H1 (cell line): ENCODE results near the gene KRT13. TPM values are rescaled to one million over a fixed set of nuclear protein-coding genes. Genes with fewer than 3 reads are reported as not detected.

Source experiments
- CTCF ChIA-PET: fragments of 300-600 bp; sonication (Branson Sonifier 250); formaldehyde crosslinking; loops from one replicate; lab custom pipeline; 2021; ENCODE audit not compliant: partially characterized antibody; lab: Charles Lee
- POLR2A ChIA-PET: fragments of 300-600 bp; sonication (Branson Sonifier 250); formaldehyde crosslinking; loops from one replicate; lab custom pipeline; 2021; ENCODE audit warnings: inconsistent platforms; ENCODE audit not compliant: partially characterized antibody; lab: Charles Lee
- DNase-seq, 2 experiments: peaks; one replicate each; pipeline versions ENCODE4 v3.0.0 to v3.0.0-alpha.2; 2010 to 2022; ENCODE audit warnings: low spot score in 2 of 2, low read depth in 1 of 2, mixed read lengths in 1 of 2
- FAIRE-seq: peaks from 2 replicates; lab custom pipeline; 2011; peaks lifted over from hg19 to GRCh38; lab: Jason Lieb, UNC
- H2AFZ ChIP-seq: 2 replicates; pipeline ENCODE4 v1.8.1; 2012; ENCODE audit warnings: low read length, inconsistent platforms
- H2AK5ac ChIP-seq: 2 replicates; pipeline ENCODE4 v1.6.1; 2013; ENCODE audit warnings: low read depth, low read length
- H2BK120ac ChIP-seq: replicated peaks from 2 replicates; pipeline ENCODE3; 2013; ENCODE audit warnings: low read depth, low read length, inconsistent platforms
- H2BK12ac ChIP-seq: 2 replicates; pipeline ENCODE4 v1.6.1; 2013; ENCODE audit warnings: low read depth, low read length
- H2BK15ac ChIP-seq: 2 replicates; pipeline ENCODE4 v1.6.1; 2013; ENCODE audit warnings: low read length
- H2BK20ac ChIP-seq: 2 replicates; pipeline ENCODE4 v1.6.1; 2013; ENCODE audit warnings: low read length
- H2BK5ac ChIP-seq: 2 replicates; pipeline ENCODE4 v1.6.1; 2013; ENCODE audit warnings: low read depth, low read length
- H3K14ac ChIP-seq: 2 replicates; pipeline ENCODE4 v1.6.1; 2013; ENCODE audit warnings: inconsistent platforms; ENCODE audit not compliant: insufficient read length
- H3K18ac ChIP-seq: 2 replicates; pipeline ENCODE4 v1.6.1; 2013; ENCODE audit warnings: low read length; ENCODE audit errors: extremely low read depth
- H3K23ac ChIP-seq: 2 replicates; pipeline ENCODE4 v1.6.1; 2013; ENCODE audit warnings: inconsistent platforms; ENCODE audit not compliant: insufficient read length
- H3K23me2 ChIP-seq: 2 replicates; pipeline ENCODE4 v1.6.1; 2013; ENCODE audit warnings: low read depth, low read length
- H3K27ac ChIP-seq: 2 replicates; pipeline ENCODE4 v1.6.1; 2011; ENCODE audit warnings: low read depth, low read length, inconsistent platforms
- H3K27me3 ChIP-seq, 4 experiments: replicated peaks in 1 of 4; 1 replicate in 1 of 4; 2 replicates in 3 of 4; pipeline versions ENCODE4 v1.6.1 to v1.8.1; 2011 to 2013; ENCODE audit warnings: low read length in 3 of 4, mild to moderate bottlenecking in 3 of 4, inconsistent platforms in 2 of 4, mixed read lengths in 2 of 4, moderate library complexity in 1 of 4; ENCODE audit not compliant: control insufficient read depth in 3 of 4, insufficient read depth in 3 of 4; ENCODE audit errors: extremely low read depth in 1 of 4
- H3K36me3 ChIP-seq, 4 experiments: 2 replicates each; pipeline versions ENCODE4 v1.6.1 to v1.8.1; 2011 to 2013; ENCODE audit warnings: mild to moderate bottlenecking in 4 of 4, low read length in 3 of 4, moderate library complexity in 2 of 4, control low read depth in 1 of 4, inconsistent platforms in 1 of 4; ENCODE audit not compliant: insufficient read depth in 4 of 4, control insufficient read depth in 2 of 4
- H3K4ac ChIP-seq: replicated peaks from 2 replicates; pipeline ENCODE3; 2013; ENCODE audit warnings: low read length, low read depth, mixed read lengths, inconsistent platforms; ENCODE audit not compliant: insufficient read length
- H3K4me1 ChIP-seq, 4 experiments: replicated peaks in 1 of 4; 1 replicate in 1 of 4; 2 replicates in 3 of 4; pipeline versions ENCODE4 v1.6.1 to v1.8.1; 2011 to 2013; ENCODE audit warnings: low read length in 3 of 4, inconsistent platforms in 2 of 4, mixed read lengths in 1 of 4; ENCODE audit not compliant: insufficient read depth in 4 of 4, control insufficient read depth in 3 of 4
- H3K4me2 ChIP-seq, 2 experiments: 2 replicates each; pipeline versions ENCODE4 v1.6.1 to v1.8.1; 2011 to 2013; ENCODE audit warnings: low read depth in 2 of 2, low read length in 2 of 2, control low read depth in 1 of 2, inconsistent platforms in 1 of 2, mild to moderate bottlenecking in 1 of 2; ENCODE audit not compliant: insufficient read depth in 1 of 2
- H3K4me3 ChIP-seq, 4 experiments: fragments of 200-600, 300-600 bp in 1 of 4; sonication (generic), shearing (Covaris generic), sonication (Bioruptor Twin) in 1 of 4; 2 replicates each; pipeline versions ENCODE4 v1.5.1 to v1.8.1; 2011 to 2016; ENCODE audit warnings: low read length in 4 of 4, low read depth in 3 of 4, control low read depth in 2 of 4, inconsistent platforms in 2 of 4, mild to moderate bottlenecking in 2 of 4, mixed read lengths in 1 of 4, moderate library complexity in 1 of 4; ENCODE audit not compliant: insufficient read depth in 2 of 4; ENCODE audit errors: extremely low read depth in 1 of 4
- H3K56ac ChIP-seq: replicated peaks from 2 replicates; pipeline ENCODE3; 2013; ENCODE audit warnings: low read depth, mild to moderate bottlenecking, mixed read lengths, low read length, inconsistent platforms; ENCODE audit not compliant: insufficient read length
- H3K79me1 ChIP-seq: 2 replicates; pipeline ENCODE4 v1.6.1; 2013; ENCODE audit warnings: low read depth, low read length, control low read depth
- H3K79me2 ChIP-seq, 2 experiments: 2 replicates each; pipeline versions ENCODE4 v1.6.1 to v1.8.1; 2012 to 2013; ENCODE audit warnings: low read length in 2 of 2, mild to moderate bottlenecking in 2 of 2, inconsistent platforms in 1 of 2; ENCODE audit not compliant: insufficient read depth in 2 of 2, control insufficient read depth in 1 of 2
- H3K9ac ChIP-seq, 4 experiments: replicated peaks in 1 of 4; 1 replicate in 1 of 4; 2 replicates in 3 of 4; pipeline versions ENCODE4 v1.6.1 to v1.8.1; 2011 to 2013; ENCODE audit warnings: low read depth in 3 of 4, low read length in 3 of 4, control low read depth in 2 of 4, mild to moderate bottlenecking in 2 of 4, moderate library complexity in 2 of 4, inconsistent platforms in 1 of 4; ENCODE audit errors: extremely low read depth in 1 of 4
- H3K9me3 ChIP-seq, 2 experiments: 2 replicates each; pipeline versions ENCODE4 v1.6.1 to v1.8.1; 2012 to 2013; ENCODE audit warnings: mild to moderate bottlenecking in 2 of 2, moderate library complexity in 2 of 2, control low read depth in 1 of 2, inconsistent platforms in 1 of 2, low read depth in 1 of 2, low read length in 1 of 2, mixed read lengths in 1 of 2; ENCODE audit not compliant: insufficient read depth in 2 of 2
- H4K20me1 ChIP-seq, 2 experiments: replicated peaks in 1 of 2; 2 replicates each; pipeline versions ENCODE3 to v1.8.1; 2011 to 2013; ENCODE audit warnings: inconsistent platforms in 2 of 2, low read length in 2 of 2, mild to moderate bottlenecking in 1 of 2; ENCODE audit not compliant: insufficient read depth in 2 of 2, control insufficient read depth in 1 of 2
- H4K5ac ChIP-seq: 2 replicates; pipeline ENCODE4 v1.6.1; 2013; ENCODE audit warnings: low read length, low read depth, mixed read lengths, inconsistent platforms; ENCODE audit not compliant: insufficient read length
- H4K8ac ChIP-seq: 2 replicates; pipeline ENCODE4 v1.8.0; 2013; ENCODE audit warnings: mild to moderate bottlenecking, moderate library complexity, low read length, inconsistent platforms; ENCODE audit not compliant: insufficient read depth; ENCODE audit errors: extremely low read depth
- H4K91ac ChIP-seq: replicated peaks from 2 replicates; pipeline ENCODE3; 2013; ENCODE audit warnings: low read length, mixed read lengths, inconsistent platforms; ENCODE audit not compliant: insufficient read length
- ATF2 ChIP-seq: IDR thresholded peaks from 2 replicates; pipeline ENCODE4 v1.6.1; 2012; ENCODE audit warnings: low read length, inconsistent platforms
- CHD1 ChIP-seq: IDR thresholded peaks from 2 replicates; pipeline ENCODE4 v1.6.1; 2012; ENCODE audit warnings: low read depth, low read length, improper control_type of control experiment
- CREB1 ChIP-seq: IDR thresholded peaks from 2 replicates; pipeline ENCODE4 v1.6.1; 2012; ENCODE audit warnings: inconsistent platforms
- EGR1 ChIP-seq: IDR thresholded peaks from 2 replicates; pipeline ENCODE4 v1.6.1; 2011; ENCODE audit warnings: low read depth, low read length, borderline replicate concordance
- FOSL1 ChIP-seq: IDR thresholded peaks from 2 replicates; pipeline ENCODE4 v1.6.1; 2011; ENCODE audit warnings: mild to moderate bottlenecking, low read depth, low read length, moderate library complexity; ENCODE audit not compliant: insufficient read depth
- JUND ChIP-seq: IDR thresholded peaks from 2 replicates; pipeline ENCODE4 v1.6.1; 2011; ENCODE audit warnings: mild to moderate bottlenecking, improper control_type of control experiment, low read length
- MAX ChIP-seq: IDR thresholded peaks from 2 replicates; pipeline ENCODE4 v1.6.1; 2012; ENCODE audit warnings: inconsistent platforms
- NRF1 ChIP-seq: IDR thresholded peaks from 2 replicates; pipeline ENCODE4 v1.6.1; 2011; ENCODE audit warnings: mild to moderate bottlenecking, low read depth, low read length, improper control_type of control experiment
- POU5F1 ChIP-seq: IDR thresholded peaks from 2 replicates; pipeline ENCODE4 v1.6.1; 2011; ENCODE audit warnings: low read depth, mild to moderate bottlenecking, low read length, moderate library complexity
- RFX5 ChIP-seq: IDR thresholded peaks from 2 replicates; pipeline ENCODE4 v1.6.1; 2011; ENCODE audit warnings: low read depth, low read length, improper control_type of control experiment, borderline replicate concordance
- SRF ChIP-seq: IDR thresholded peaks from 2 replicates; pipeline ENCODE4 v1.6.1; 2011; ENCODE audit warnings: mild to moderate bottlenecking, low read depth, low read length, moderate library complexity
- WGBS, 2 experiments: shearing (Covaris generic) in 1 of 2; methylation state at CpG; one replicate each; pipeline versions ENCODE4 v1.1.6 to v1.1.7; 2013 to 2015; ENCODE audit warnings: low lambda C conversion rate in 2 of 2, mixed read lengths in 2 of 2, inconsistent platforms in 1 of 2, low coverage in 1 of 2, missing lambda C conversion rate in 1 of 2; ENCODE audit not compliant: insufficient replicate concordance in 2 of 2, insufficient coverage in 1 of 2, insufficient read length in 1 of 2; ENCODE audit errors: extremely low coverage in 1 of 2, missing lambda C conversion rate in 1 of 2; 5-methylcytosine and 5-hydroxymethylcytosine counted together
- polyA plus RNA-seq, 7 experiments: library from polyadenylated mRNA; depleted of rRNA in 3 of 7; stranded (reverse) in 5 of 7; unstranded in 2 of 7; fragments of >200 nt in 5 of 7; fragments of 200-250 nt in 2 of 7; gene quantifications; 1 replicate in 5 of 7; 2 replicates in 1 of 7; 4 replicates in 1 of 7; pipeline versions ENCODE4 v1.2.1 to v1.2.3, GENCODE V29; 2011 to 2013; ENCODE audit warnings: missing spikeins in 2 of 7, mixed read lengths in 2 of 7
- total RNA-seq: library from RNA; stranded (reverse); fragmentation: NEBNext Ultra II Directional; extraction: Animal tissue kit (Norgen Biotek cat#: 25700); gene quantifications from 2 replicates; pipeline ENCODE4 v1.2.1, GENCODE V29; 2021

Gene KRT13
- total and polyA plus RNA-seq, 2 of the 8 experiments (the other 6 are each of a cell fraction or from before 2014, with no cell fraction given), result 0.09 TPM; not detected in 1

- CTCF ChIA-PET, result interaction anchor here (0.7 to 5.5 kb wide), 13 partner anchors 8 to 214 kb away, joined by 3 to 48 read pairs (median 3); no protein-coding TSS in a partner anchor
- H2BK5ac ChIP-seq, result peak overlapping the region; percentile 1; the same call in 1 of the 2 replicates
- no peak overlapping the region for H3K14ac ChIP-seq
- H2BK15ac ChIP-seq, result no peak overlapping the region
- no peaks in the 10 kb centered on the region; a peak in 1 of 7 replicates for H3K27me3 ChIP-seq
- no peak overlapping the region for H2BK12ac ChIP-seq
- H3K4me3 ChIP-seq, result no peak overlapping the region
- no peaks in the 10 kb centered on the region for H3K79me2 ChIP-seq
- POLR2A ChIA-PET, result interaction anchor here (1.1 to 16.2 kb wide), 5 partner anchors 8 to 153 kb away, joined by 4 to 293 read pairs (median 5); partner anchors contain the start of gene KRT19
- no peak for DNase-seq
- H3K4me1 ChIP-seq, result peaks cover 10 to 23% (median 15%) of the 10 kb centered on the region in 4 experiments
- H3K36me3 ChIP-seq, result no peaks in the 10 kb centered on the region
- H3K18ac ChIP-seq, result no peak overlapping the region
- H4K8ac ChIP-seq, result no peak overlapping the region; the same call in 1 of the 2 replicates
- H4K91ac ChIP-seq, result peak overlapping the region; percentile 7
- H3K23me2 ChIP-seq, result no peaks in the 10 kb centered on the region
- peak overlapping the region in 1 of 2 experiments; percentile 30; a peak in 1 of 4 replicates for H3K4me2 ChIP-seq
- H3K4ac ChIP-seq, result no peak overlapping the region
- no peak overlapping the region for H4K5ac ChIP-seq
- H2AFZ ChIP-seq, result no peak overlapping the region
- H3K9ac ChIP-seq, result no peak overlapping the region
- H4K20me1 ChIP-seq, result no peaks in the 10 kb centered on the region
- no peaks in the 10 kb centered on the region for H3K79me1 ChIP-seq
- no peak overlapping the region for H3K23ac ChIP-seq
- TF ChIP-seq EGR1, result no peak
- TF ChIP-seq SRF, result no peak
- TF ChIP-seq MAX, result no peak
- TF ChIP-seq CREB1, result no peak
- TF ChIP-seq CHD1, result no peak
- no peak for TF ChIP-seq JUND
- no peak for TF ChIP-seq RFX5
- no peak for TF ChIP-seq FOSL1
- TF ChIP-seq POU5F1, result no peak
- no peak for TF ChIP-seq NRF1
- TF ChIP-seq ATF2, result no peak
- H3K27ac ChIP-seq, result no peak overlapping the region
- H3K9me3 ChIP-seq, result no peaks in the 10 kb centered on the region
- WGBS, 2 experiments, result 82% methylated on average over 15 of the region's 15 CpGs; no CpG with 5 or more reads in 1 of the 2 experiments
- no peak overlapping the region for H2BK20ac ChIP-seq
- H2AK5ac ChIP-seq, result no peak overlapping the region
- FAIRE-seq, result no peak
- no peak overlapping the region for H2BK120ac ChIP-seq
- H3K56ac ChIP-seq, result no peak overlapping the region
These were observed 30.5 kb upstream of the KRT13 start for GRCh38 chr17:41535764-41536481.
